Measurements from ENCODE around the gene CAMTA1. TPM values are rescaled to one million over a fixed set of nuclear protein-coding genes. Genes with fewer than 3 reads are reported as not detected.

Gene CAMTA1
- polyA plus RNA-seq, 1 of the 3 experiments (the other 2 are of a cell fraction): 63.1 TPM

GRCh38 chr1:7250597-7251453 lies 465.6 kb downstream of the CAMTA1 start:
- Histone ChIP-seq H4K20me1 (ENCODE audit: insufficient read depth) (no peaks in the 10 kb centered on the region), H3K9me2 (no peaks in the 10 kb centered on the region), H3K4me2 (no peak overlapping the region), H3K79me2 (ENCODE audit: insufficient read depth) (no peaks in the 10 kb centered on the region), H3K4me3 (ENCODE audit: low read depth in 2 of 2, low read length in 1 of 2) (no peak overlapping the region), H3K9me3 (no peaks in the 10 kb centered on the region), H3K27me3 (ENCODE audit: insufficient read depth) (no peaks in the 10 kb centered on the region), H3F3A (replicated peaks; ENCODE audit: insufficient read depth) (no peaks in the 10 kb centered on the region), H3K9ac (no peak overlapping the region), H3K27ac (ENCODE audit: low read depth in 2 of 2, low read length in 1 of 2) (no peak overlapping the region), H3K4me1 (ENCODE audit: control insufficient read depth in 1 of 2, insufficient read depth in 2 of 2, low read depth in 1 of 2, low read length in 1 of 2) (peaks cover 4 to 53% of the 10 kb centered on the region in 2 experiments; a peak in 1 of 4 replicates), H2AFZ (ENCODE audit: low read depth) (no peak overlapping the region), H3K36me3 (replicated peaks in 1 of 2; ENCODE audit: control insufficient read depth in 1 of 2, insufficient read depth in 2 of 2, low read length in 1 of 2) (no peaks in the 10 kb centered on the region)
- ChIA-PET CTCF (no interaction called here), POLR2A (no interaction called here)
- no peak for DNase-seq
- 95% methylated on average over 18 of the region's 22 CpGs for WGBS (ENCODE audit: low lambda C conversion rate)
- TF ChIP-seq FOSL2 (IDR thresholded peaks at IDR 0.05; ENCODE audit: borderline replicate concordance, low read depth) (no peak), JUND (IDR thresholded peaks at IDR 0.05) (no peak), MEF2A (IDR thresholded peaks at IDR 0.05; ENCODE audit: borderline replicate concordance, low read depth) (no peak), RAD21 (IDR thresholded peaks at IDR 0.05; ENCODE audit: low read length) (no peak), CTCF (IDR thresholded peaks at IDR 0.05) (no peak), TCF12 (IDR thresholded peaks at IDR 0.05) (no peak), RFX5 (IDR thresholded peaks at IDR 0.05; ENCODE audit: low read length) (no peak), RXRA (IDR thresholded peaks at IDR 0.05; ENCODE audit: borderline replicate concordance, low read depth) (no peak), ELF1 (IDR thresholded peaks at IDR 0.05) (no peak), YY1 (IDR thresholded peaks at IDR 0.05; ENCODE audit: low read depth) (no peak), SMC3 (IDR thresholded peaks at IDR 0.05; ENCODE audit: low read depth, low read length) (no peak), PBX3 (IDR thresholded peaks at IDR 0.05) (no peak), MAX (IDR thresholded peaks at IDR 0.05; ENCODE audit: low read depth) (no peak), TAF1 (IDR thresholded peaks at IDR 0.05; ENCODE audit: borderline replicate concordance, low read depth, low read length) (no peak), TEAD4 (IDR thresholded peaks at IDR 0.05; ENCODE audit: borderline replicate concordance, insufficient read depth) (no peak), GABPA (IDR thresholded peaks at IDR 0.05; ENCODE audit: low read depth) (no peak), EZH2phosphoT487 (IDR thresholded peaks at IDR 0.05; ENCODE audit: borderline replicate concordance, low read depth) (no peak), GATA2 (CRISPR knock-in tag; IDR thresholded peaks at IDR 0.05) (no peak), POLR2AphosphoS5 (IDR thresholded peaks at IDR 0.05; ENCODE audit: low read depth, low read length) (no peak)
